IMR-90 (cell line): ENCODE data around the gene ANKRD52.

Source experiments
- CTCF ChIP-seq: conservative IDR thresholded peaks from 2 replicates; pipeline ENCODE4 v1.5.1; 2012; ENCODE audit warnings: mild to moderate bottlenecking, low read depth, low read length, improper control_type of control experiment
- ELK1 ChIP-seq: fragments of 150-350 bp; IDR thresholded peaks from 2 replicates; pipeline ENCODE4 v1.6.1; 2016; ENCODE audit warnings: low read depth, mild to moderate bottlenecking, low read length, moderate library complexity, borderline replicate concordance
- POLR2A ChIP-seq: IDR thresholded peaks from 2 replicates; pipeline ENCODE4 v1.6.1; 2012; ENCODE audit warnings: mild to moderate bottlenecking, low read depth, low read length
- USF2 ChIP-seq: fragments of 150-350 bp; IDR thresholded peaks from 2 replicates; pipeline ENCODE4 v1.6.1; 2017; ENCODE audit warnings: mild to moderate bottlenecking, antibody characterized with exemption, low read length, low read depth

- TF ChIP-seq CTCF (no peak), ELK1 (no peak), POLR2A (no peak), USF2 (no peak)
Measured at GRCh38 chr12:56236985-56237384, 21.2 kb downstream of the ANKRD52 start.
